GM19468 (cell line): ENCODE measurements around the gene KRTAP9-3.
"Not testable (repeated sequence)": the region's sequence is repeated elsewhere in the genome, so short reads cannot be mapped to it uniquely, and the experiment has no call there.

Experiments
- ATAC-seq: cut with Tn5 transposase; IDR thresholded peaks from one replicate; pipeline ENCODE4 v1.9.1; 2021; ENCODE audit warnings: mild to moderate bottlenecking, moderate library complexity, moderate number of reproducible peaks; ENCODE audit not compliant: unreplicated experiment; ENCODE audit errors: extremely low read depth

The KRTAP9-3 gene

GRCh38 chr17:41232399-41233105 lies at the start of gene KRTAP9-3:
Gene KRTAP9-3, plus strand, starts transcription at chr17:41232449. Its CDS starts 53 bp downstream, at chr17:41232502.
- not testable (repeated sequence) for ATAC-seq

GRCh38 chr17:41184480-41184961 lies 47.7 kb upstream of the KRTAP9-3 start, which contains the start of gene KRTAP4-1:
Gene KRTAP4-1, minus strand, starts transcription at chr17:41184911. Its CDS starts 57 bp downstream, at chr17:41184854.
- ATAC-seq: no peak

GRCh38 chr17:41185001-41185400 lies 47.2 kb upstream of the KRTAP9-3 start:
- ATAC-seq: no peak

- ATAC-seq: no peak
Observed at GRCh38 chr17:41186872-41187271, 45.4 kb upstream of the KRTAP9-3 start.

- ATAC-seq: not testable (repeated sequence)
Observed at GRCh38 chr17:41189837-41190318, 42.4 kb upstream of the KRTAP9-3 start, which contains the start of gene KRTAP9-1. Gene KRTAP9-1, plus strand, starts transcription at chr17:41189887. Its CDS starts 0 bp downstream, at chr17:41189887.

GRCh38 chr17:41190328-41190727 lies 41.9 kb upstream of the KRTAP9-3 start:
- no peak for ATAC-seq

- no peak for ATAC-seq
Observed at GRCh38 chr17:41196068-41196467, 36.2 kb upstream of the KRTAP9-3 start.

- no peak for ATAC-seq
Observed at GRCh38 chr17:41199421-41200078, 32.7 kb upstream of the KRTAP9-3 start.

- ATAC-seq: no peak
Observed at GRCh38 chr17:41211845-41212466, 20.3 kb upstream of the KRTAP9-3 start.

- ATAC-seq: no peak
Observed at GRCh38 chr17:41212524-41213169, 19.6 kb upstream of the KRTAP9-3 start.

- no peak for ATAC-seq
Observed at GRCh38 chr17:41215681-41216080, 16.6 kb upstream of the KRTAP9-3 start.

GRCh38 chr17:41223821-41224220 lies 8.4 kb upstream of the KRTAP9-3 start:
- no peak for ATAC-seq

GRCh38 chr17:41226051-41226450 lies 6.2 kb upstream of the KRTAP9-3 start:
- ATAC-seq: no peak

- not testable (repeated sequence) for ATAC-seq
Observed at GRCh38 chr17:41226598-41227095, 5.6 kb upstream of the KRTAP9-3 start, which contains the start of gene KRTAP9-2. Gene KRTAP9-2, plus strand, starts transcription at chr17:41226648. Its CDS starts 7 bp downstream, at chr17:41226655.

GRCh38 chr17:41230094-41230493 lies 2.2 kb upstream of the KRTAP9-3 start:
- no peak for ATAC-seq

GRCh38 chr17:41231731-41232130 lies 518 bp upstream of the KRTAP9-3 start:
- no peak for ATAC-seq

GRCh38 chr17:41237116-41237515 lies 4.9 kb downstream of the KRTAP9-3 start:
- not testable (repeated sequence) for ATAC-seq

- ATAC-seq: not testable (repeated sequence)
Observed at GRCh38 chr17:41237949-41238437, 5.7 kb downstream of the KRTAP9-3 start, which contains the start of gene KRTAP9-8. Gene KRTAP9-8, plus strand, starts transcription at chr17:41237999. Its CDS starts 53 bp downstream, at chr17:41238052.

- ATAC-seq: not testable (repeated sequence)
Observed at GRCh38 chr17:41246995-41247787, 14.9 kb downstream of the KRTAP9-3 start.
